ENCODE data around the gene SLC45A1. TPM values are rescaled to one million over a fixed set of nuclear protein-coding genes. Genes with fewer than 3 reads are reported as not detected.

SLC45A1 gene
- total and polyA plus RNA-seq, 9 of the 15 experiments (the other 6 are each of a cell fraction or from before 2014, with no cell fraction given): not detected

DNA sequence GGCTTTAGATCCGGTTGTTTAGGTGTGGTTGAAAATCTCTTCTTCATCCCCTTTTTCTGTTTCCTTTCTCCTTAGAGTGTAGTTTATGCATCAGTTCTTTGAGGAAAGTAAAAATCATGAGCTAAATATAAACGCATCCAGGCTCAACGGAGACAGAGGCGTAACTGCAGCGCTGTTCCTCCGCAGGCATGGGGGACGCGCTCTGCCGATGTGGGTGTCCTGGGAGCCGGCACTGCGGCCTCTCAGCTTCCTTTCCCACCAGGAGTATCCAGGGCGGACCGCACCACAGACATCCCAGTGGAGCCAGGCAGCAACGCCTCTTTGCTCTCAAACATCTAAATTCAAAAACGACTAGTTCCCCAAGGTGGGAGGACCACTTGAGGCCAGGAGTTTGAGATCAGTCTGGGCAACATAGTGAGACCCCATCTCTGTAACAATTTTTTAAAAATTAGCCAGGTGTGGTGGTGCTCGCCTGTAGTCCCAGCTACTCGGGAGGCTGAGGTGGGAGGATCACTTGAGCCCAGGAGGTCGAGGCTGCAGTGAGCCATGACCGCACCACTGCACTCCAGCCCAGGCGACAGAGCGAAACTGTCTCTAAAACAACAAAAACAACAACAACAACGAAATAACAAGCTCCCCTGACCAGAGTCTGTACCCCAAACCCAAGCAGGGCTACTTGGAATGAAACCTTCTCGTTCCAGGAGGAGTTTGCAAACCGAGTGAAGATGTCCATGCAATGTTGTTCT, 16.4 kb downstream of the SLC45A1 start:
- Histone ChIP-seq H3K79me2 (ENCODE audit: control insufficient read depth, insufficient read depth, low read length) (no peaks in the 10 kb centered on the region), H3K9me1 (ENCODE audit: control insufficient read depth, insufficient read depth, low read length) (no peaks in the 10 kb centered on the region), H3K9ac (ENCODE audit: insufficient read depth in 1 of 2, low read depth in 2 of 2, low read length in 2 of 2) (no peak overlapping the region), H3K4me3 (no peak overlapping the region), H3K27me3 (ENCODE audit: control insufficient read depth in 2 of 2, insufficient read depth in 2 of 2, low read length in 2 of 2) (peaks cover 65 to 91% of the 10 kb centered on the region in 2 experiments), H3K36me3 (ENCODE audit: control insufficient read depth, insufficient read depth, low read length) (no peaks in the 10 kb centered on the region), H2AFZ (ENCODE audit: low read depth, low read length) (no peak overlapping the region), H4K20me1 (replicated peaks; ENCODE audit: control insufficient read depth, insufficient read depth, low read length) (peaks cover 4% of the 10 kb centered on the region; the same call in 1 of the 2 replicates), H3K9me3 (replicated peaks; ENCODE audit: control insufficient read depth, insufficient read depth, low read depth, low read length) (no peaks in the 10 kb centered on the region), H3K4me2 (ENCODE audit: insufficient read depth, low read length) (no peak overlapping the region), H3K27ac (ENCODE audit: extremely low read depth, low read depth, low read length) (no peak overlapping the region), H3K4me1 (replicated peaks in 1 of 2; ENCODE audit: control insufficient read depth in 2 of 2, insufficient read depth in 2 of 2, low read length in 2 of 2) (peaks cover 0 to 18% of the 10 kb centered on the region in 2 experiments; a peak in 1 of 5 replicates)
- ATAC-seq (no peak), DNase-seq (ENCODE audit: extremely low read depth in 1 of 4, low spot score in 3 of 4) (no peak), FAIRE-seq (no peak)
- intact Hi-C loops (cut with micrococcal nuclease) (no loop called here), in situ Hi-C loops (cut with MboI) (no loop called here)
- ChIA-PET CTCF (ENCODE audit: low intra/inter-chr PET ratio) (no interaction called here), POLR2A (interaction anchor here (0.6 kb wide), 1 partner anchor 297 kb away, joined by 4 read pairs; no protein-coding TSS in a partner anchor)
- TF ChIP-seq CBX8 (IDR thresholded peaks at IDR 0.05; ENCODE audit: borderline replicate concordance, extremely low read depth, low read depth, low read length, poor library complexity, severe bottlenecking): peak; percentile 36
- TF ChIP-seq, protein P1, sequence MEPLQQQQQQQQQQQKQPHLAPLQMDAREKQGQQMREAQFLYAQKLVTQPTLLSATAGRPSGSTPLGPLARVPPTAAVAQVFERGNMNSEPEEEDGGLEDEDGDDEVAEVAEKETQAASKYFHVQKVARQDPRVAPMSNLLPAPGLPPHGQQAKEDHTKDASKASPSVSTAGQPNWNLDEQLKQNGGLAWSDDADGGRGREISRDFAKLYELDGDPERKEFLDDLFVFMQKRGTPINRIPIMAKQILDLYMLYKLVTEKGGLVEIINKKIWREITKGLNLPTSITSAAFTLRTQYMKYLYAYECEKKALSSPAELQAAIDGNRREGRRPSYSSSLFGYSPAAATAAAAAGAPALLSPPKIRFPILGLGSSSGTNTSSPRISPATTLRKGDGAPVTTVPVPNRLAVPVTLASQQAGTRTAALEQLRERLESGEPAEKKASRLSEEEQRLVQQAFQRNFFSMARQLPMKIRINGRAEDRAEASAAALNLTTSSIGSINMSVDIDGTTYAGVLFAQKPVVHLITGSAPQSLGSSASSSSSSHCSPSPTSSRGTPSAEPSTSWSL (CRISPR knock-in tag; IDR thresholded peaks at IDR 0.05; ENCODE audit: borderline replicate concordance): no peak
- WGBS (ENCODE audit: insufficient coverage, low coverage, missing lambda C conversion rate): 20% methylated on average over 24 of the region's 24 CpGs
- no TSS peak for BruUV-seq (replicated peaks)

Measured in K562 (cell line).